Activated CD4-positive, CD25-positive, alpha-beta regulatory T cell treated with anti-CD3 and anti-CD28 coated beads, Interleukin-2, amount 50 U/mL, for 24 hours (primary cell): ENCODE results near the gene ITGA5.
A peak's percentile ranks its signal among the peaks of the same experiment; 100 is the strongest.

Source experiments
- ATAC-seq, 2 donors: fragments of 150-1000 bp; cut with Tn5 transposase; one replicate each; pipeline ENCODE4 v1.10.0; 2021; ENCODE audit warnings: mild to moderate bottlenecking in 1 of 2, moderate library complexity in 1 of 2

The ITGA5 gene

DNA sequence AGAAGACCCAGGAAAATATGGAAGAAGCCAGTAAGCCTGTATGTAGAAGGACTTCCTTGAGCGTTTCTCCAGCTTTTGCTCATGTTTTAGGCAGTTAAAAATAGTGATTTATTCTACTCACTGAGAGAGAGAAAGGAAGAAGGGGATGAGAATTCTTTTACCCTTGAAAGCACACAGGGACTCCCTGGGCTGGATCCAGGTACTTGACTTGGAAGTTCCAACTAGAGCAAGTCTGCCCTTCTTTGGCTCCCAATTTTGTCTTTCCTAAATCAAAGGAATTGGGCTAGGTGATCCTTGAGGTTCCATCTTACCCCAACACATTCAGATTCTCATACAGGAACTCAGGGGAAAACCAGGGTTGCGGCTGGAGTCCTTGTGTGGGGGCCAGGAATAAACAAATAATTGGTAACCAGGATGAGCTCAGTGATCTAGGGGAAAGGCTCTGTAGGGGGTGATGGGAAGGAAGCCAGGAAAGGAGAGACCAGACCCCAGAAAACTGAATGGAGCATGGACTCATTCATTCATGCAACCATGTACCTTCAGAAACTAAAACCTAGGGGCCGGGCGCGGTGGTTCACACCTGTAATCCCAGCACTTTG is 11.5 kb upstream of the ITGA5 start:
- ATAC-seq, result no peak

DNA sequence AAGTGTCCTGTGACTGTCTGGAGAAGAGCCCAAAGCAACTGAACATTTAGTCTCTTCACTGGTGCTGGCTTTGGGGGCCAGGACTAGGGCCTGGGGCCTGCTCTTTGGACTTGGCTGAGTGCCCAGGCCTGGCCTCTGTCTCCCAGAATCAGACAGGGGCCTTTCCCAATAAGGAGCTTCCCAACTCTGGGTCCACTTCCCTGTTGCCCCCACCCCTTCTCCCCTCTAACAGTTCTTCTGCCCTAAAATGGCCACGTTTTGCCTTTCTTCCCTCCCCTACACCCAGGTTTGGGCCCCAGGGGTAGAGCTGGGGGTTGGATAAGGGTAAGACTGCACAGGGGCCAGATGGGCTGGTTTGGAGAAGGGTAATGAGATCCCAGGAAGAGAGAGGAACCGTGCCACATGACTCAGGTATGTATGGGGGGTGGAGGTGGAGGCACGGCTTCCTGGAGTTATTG is 10.0 kb upstream of the ITGA5 start:
- no peak for ATAC-seq

DNA sequence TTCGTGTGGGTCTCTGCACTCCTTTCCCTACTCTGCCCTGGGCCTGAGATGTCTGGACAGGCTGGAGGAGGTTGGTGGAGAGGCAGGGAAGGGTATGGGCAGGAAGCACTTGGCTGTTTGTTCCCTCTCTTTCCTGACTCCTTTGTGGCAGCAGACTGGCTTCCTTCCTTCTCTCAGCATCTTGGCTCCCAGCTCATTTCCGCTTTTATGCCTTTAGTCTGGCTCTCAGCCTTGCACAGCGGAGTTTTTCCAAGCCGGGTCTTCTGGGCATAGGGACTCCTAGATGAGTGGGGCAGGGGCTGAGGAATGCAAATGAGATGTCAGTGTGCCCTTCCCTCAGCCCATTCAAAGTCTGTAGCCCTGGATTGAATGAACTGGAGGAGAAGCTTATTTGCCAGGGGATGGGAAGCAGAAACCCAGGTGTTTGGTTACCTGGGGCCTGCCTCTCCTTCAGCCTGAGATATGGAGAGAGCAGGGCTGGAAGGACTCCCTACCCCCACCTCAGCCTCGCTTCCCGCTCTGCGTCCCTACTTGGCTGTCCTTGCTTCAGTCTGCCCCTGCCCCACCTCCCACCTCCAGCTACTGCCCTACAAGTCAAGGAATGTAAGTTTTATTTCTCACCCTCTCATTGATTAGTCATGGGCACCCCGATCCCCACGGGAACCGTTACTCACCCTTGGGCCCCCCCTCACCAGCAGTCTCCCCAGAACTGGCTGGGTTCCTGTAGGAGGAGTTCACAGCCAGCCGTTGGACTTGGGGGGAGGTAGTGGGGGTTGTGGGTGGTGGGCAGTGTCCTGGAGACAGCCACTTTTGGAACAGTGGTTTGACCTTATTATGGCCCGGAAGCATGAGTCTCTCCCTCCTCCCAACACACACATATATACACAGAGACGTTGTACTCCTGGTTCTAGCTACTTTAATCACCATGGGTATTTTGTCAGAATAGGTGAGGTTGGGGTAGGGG is 9.3 kb upstream of the ITGA5 start:
- no peak for ATAC-seq

DNA sequence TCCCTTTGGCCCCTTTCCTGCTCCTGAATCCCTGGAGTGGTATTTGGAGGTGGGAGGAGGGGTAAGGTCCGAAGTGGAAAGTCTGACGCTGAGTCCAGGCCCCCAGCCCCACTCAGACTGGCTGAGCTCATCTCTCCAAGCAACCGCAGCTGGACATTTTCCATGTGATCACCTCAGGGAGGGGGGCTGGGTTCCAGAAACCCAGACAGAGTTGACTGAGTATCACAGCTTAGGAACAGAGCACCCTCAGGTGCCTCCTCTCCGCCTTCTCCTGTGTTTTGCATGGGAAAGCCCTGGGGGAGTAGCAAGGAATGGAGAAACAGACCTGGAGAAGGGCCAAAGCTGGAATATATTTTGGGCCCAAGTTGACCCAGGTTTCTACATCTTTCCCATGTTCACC is 8.0 kb upstream of the ITGA5 start:
- no peak for ATAC-seq

DNA sequence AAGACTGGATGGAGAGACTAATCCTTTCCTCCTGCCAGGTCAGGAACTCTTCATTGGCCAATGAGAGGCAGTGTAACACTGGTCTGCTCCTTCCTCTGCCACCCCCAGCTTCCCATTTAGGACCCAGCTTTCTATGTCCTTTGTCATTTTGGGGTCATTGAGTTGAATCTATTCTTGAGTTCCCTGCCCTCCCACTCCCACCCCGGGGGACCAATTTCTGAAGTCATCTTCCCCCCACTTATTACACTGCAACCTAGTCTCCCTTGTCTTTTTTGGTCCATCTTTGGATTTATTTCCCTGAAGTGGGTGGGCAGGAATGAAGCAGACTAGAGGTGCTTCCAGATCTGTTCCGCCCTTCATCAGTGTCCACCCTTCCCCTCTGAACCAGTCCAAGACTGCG is 7.6 kb upstream of the ITGA5 start:
- ATAC-seq, result no peak

DNA sequence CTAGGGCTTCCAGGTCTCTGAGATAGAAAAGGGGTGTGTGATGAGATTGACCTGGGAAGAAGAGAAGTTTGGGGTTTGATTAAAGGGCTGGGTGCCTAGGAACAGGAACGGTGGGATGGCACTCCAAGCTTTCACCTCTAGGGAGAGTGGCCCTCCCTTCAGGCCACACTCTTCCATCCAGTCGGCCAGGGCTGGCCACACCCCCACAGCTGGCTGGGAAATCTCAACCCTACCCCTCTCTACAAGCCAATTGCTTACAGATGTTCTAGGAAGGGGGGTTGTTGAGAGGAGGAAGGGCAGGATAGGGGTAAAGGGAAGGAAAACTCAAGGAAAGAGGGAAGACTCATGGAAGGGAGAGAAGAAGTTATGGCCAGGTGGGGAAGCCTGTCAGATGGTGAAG is 6.6 kb upstream of the ITGA5 start:
- ATAC-seq, result no peak

DNA sequence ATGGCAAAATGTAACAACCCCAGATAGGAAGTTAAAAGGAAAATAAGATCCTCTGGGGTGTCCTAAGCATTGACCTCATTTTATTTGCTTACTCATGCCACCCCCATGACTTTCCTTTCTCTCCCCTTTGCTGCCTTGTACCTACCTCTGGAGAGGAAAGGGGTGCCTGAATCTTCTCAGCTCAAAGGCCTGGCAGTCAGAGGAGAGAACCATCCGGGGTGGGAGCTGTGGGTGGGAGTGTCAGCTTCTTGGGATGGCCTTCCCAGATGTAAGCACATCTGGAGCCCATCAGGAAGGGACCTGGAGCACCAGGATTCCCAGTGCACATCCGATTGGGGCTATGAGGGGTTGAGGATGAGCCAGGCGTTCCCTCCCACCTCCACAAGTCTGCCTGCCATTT is 5.2 kb upstream of the ITGA5 start:
- ATAC-seq, result no peak

DNA sequence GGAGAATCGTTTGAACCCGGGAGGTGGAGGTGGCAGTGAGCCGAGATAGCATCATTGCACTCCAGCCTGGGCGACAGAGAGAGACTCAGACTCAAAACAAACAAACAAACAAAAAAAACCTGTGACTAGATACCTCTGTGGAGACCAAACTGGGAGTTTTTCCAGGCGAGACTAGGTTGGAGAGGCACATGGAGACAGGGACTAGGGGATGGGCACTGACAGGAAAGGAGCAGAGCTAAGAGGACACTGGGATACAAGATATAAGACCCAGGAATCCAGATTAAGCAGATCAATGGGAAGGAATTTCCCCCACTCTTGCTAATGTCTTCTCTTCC is 4.7 kb upstream of the ITGA5 start:
- no peak for ATAC-seq

DNA sequence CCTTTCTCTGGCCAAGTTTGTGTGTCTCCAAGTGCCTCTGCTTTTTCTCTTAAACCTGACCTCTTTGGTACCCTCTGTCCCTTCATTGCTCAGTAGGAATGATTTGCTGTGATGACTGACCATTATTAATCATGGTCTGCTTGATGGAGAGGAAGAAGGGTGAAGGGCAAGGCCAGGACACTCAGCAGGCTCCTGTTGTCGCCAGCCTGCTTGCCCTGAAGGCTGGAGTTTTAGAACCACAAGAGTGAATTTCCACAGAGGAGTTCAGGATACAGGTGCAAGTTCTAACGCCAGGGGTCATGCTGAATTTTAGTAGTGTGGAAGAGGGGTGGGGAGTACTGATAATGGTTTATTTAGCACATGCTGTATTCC is 2.8 kb upstream of the ITGA5 start:
- no peak for ATAC-seq

DNA sequence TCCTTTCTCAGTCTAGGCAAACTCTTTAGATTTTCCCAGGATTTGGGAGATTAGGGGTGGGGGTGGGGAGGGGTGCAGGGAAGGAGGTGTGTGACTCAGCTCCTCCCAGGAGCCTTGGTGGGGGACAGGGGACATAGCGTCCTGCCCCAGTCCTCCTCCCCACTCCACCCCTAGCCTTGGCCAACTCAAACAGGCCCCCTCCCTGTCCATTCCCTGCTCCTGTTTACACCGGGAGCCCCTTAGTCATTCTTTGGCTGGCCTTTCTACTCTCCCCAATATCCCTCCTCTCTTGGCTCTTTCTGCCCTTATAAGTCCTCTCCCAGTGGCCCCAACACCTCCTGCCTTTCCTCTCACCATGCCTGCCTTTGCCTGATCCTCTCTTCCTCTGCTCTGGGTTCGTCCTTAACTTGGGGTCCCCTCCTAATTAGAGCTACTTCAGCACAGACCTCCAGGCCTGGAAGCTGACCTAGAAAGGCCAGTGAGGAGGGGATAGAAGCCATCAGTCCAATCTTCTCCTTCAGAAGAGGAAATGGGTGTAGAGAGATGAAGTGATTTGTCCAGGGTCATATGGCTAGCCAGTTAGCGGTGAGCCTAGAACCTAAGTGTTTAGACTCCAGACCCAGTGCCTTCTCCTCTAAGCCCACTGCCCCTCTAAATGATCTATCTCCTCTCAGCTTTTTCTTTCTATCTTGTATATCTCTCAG is 2.3 kb upstream of the ITGA5 start:
- ATAC-seq, result no peak

DNA sequence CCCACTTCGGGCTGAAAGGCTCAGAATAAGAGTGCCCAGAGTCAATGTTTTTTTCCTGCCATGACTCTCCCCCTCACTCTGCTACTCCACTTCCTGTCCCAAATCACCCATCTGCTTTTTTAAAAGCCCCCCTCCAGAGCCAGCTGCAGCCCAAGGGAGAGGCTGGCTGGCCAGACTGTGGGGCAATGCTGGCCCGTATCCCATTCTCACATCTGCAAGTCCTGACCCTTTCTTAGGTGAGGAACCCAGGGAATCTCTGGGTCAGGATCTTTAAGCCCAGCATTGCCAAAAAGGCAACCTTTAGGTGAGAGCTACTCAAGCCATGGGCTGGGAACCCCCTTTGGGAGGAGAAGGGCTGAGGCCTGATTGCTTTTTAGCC is 1.7 kb upstream of the ITGA5 start:
- ATAC-seq, result no peak

DNA sequence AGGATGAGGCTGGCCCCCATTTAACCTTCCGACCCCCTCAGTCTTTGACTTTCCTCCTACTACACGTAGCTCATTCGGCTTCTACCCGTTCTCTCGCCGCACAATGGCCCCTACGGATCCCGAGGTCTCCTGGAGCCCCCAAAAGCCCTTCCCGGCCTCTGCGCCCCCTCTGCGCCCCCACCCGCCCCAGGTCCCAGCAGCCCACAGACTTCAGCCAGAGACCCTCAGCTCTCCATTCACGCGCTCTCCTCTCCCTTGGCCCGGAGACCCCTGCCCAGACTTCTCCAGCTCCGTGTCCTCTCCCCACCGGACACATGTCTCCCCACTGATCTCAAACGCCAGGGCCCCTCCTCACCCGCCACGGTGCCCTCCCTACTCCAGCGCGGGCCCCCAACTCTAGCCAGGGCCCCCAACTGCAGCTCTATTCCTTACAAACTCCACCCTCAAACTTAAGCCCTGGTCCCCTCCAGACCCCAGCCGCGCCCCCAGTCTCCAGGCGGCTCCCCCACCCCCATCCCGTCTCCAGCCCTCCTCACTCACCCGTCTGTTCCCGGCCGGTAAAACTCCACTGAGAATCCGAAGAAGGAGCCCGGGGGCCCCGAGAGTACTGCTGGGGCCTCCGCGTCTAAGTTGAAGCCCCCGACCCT is 502 bp downstream of the ITGA5 start:
- ATAC-seq, result peak; percentile 5

DNA sequence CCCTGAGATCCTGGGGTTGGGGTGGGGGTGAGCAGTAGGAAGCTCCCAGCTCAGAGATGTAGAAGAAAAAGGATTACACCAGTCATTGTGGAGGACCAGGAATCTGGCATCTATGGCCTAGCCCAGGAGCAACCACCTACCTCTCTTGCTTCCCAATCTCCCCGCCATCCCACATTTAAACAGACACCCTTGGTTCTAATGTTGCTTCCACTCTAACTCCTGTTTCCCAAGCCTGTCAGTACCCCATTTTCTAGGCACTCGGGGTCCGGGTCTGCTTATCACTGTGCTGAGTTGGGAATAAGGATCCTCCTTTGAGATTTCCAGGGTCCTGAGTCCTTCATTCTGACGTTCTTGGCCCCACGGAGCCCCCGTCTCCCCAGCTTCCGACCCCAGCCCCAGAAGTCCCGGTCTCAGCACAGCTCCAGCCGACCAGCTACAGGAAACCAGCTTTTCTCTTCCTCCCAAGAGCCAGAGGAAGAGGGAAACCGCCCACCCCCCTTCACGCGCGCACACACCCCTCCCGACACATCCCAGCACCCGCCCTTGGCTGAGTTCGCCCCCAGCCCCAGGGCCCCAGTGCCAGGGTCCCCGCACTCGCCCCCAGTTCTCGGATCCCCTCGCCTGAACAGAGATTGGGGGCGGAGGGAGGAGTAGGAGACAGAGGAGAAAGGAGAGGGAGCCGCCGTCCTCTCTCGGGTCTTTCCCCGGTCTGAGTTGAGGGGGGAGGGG is 1.2 kb downstream of the ITGA5 start:
- ATAC-seq, result peak in 1 of 2 donors; percentile 4

DNA sequence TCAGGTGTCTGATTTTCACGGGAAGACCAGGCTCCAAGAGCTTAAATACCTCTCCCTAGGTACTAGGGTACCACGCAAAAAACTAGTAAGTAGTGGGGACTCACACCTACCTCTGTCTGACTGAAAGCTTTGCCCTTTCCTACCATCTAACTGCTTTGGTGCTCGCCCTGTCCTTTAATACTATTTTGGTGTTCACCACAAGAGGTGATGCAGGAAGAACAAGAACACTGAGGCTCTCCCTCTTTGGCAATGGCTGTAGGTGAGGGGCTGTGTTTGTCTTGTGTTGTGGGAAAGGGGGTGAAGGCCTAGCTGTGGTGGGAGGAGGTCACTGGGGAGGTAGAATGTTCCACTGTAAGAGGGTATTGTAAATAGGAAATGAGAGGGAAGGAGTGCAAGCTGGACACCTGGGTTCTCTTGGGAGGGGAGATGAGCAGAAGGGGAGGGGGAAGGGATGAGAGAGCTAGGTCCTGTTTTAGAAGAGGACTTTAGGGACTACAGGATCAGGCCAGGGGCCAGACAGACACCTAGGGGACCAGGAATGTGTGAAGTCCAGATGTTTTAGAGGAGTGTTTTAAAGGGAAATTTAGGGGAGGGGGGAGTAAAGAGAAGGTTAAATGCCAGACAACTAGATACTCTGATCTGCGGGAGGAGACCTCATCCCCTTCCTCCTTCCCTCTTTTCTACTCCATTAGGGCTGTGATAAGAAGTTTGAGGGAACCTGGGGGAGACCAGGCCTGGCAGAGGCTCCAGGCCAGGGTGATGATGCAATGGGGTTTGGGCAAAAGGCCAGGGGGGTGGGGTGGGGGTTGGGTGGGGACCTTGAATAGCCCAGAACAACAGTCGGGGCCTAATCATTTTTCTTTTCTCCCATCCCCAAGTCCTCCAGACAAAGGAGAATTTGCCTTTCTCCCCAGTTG is 2.1 kb downstream of the ITGA5 start:
- no peak for ATAC-seq

DNA sequence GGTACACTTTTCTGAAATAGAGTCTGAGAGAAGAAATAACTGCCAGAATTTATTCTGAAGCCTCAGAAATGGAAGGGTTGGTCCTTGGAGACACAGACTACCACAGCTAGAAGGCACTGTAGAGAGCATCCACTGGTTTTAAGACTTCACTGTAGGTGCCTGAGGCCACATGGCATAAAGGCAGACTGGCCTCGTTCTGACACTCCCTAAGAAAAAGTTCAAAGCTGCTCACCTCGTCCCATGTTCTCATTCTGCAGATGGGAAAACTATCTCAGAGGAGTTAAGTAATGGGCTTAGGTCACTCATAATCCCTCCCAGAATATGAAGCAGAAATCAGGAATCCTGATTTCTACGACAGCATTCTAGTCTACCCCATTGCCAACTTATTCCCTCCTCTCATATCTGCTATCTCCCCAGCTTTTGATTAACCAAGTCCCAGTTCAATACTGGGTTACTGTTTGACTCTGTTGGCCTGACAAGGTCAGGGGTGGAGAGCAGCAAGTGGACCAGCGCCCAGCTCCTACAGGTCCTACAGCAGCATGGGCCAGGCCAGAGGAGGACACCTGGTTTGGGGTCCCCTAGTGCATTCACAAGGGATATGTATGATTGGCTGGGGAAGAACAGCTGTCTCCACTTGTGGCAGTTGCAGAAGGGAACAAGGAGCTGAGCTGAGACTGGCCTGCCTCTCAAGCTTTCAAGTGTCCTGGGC is 3.7 kb downstream of the ITGA5 start:
- ATAC-seq, result no peak

DNA sequence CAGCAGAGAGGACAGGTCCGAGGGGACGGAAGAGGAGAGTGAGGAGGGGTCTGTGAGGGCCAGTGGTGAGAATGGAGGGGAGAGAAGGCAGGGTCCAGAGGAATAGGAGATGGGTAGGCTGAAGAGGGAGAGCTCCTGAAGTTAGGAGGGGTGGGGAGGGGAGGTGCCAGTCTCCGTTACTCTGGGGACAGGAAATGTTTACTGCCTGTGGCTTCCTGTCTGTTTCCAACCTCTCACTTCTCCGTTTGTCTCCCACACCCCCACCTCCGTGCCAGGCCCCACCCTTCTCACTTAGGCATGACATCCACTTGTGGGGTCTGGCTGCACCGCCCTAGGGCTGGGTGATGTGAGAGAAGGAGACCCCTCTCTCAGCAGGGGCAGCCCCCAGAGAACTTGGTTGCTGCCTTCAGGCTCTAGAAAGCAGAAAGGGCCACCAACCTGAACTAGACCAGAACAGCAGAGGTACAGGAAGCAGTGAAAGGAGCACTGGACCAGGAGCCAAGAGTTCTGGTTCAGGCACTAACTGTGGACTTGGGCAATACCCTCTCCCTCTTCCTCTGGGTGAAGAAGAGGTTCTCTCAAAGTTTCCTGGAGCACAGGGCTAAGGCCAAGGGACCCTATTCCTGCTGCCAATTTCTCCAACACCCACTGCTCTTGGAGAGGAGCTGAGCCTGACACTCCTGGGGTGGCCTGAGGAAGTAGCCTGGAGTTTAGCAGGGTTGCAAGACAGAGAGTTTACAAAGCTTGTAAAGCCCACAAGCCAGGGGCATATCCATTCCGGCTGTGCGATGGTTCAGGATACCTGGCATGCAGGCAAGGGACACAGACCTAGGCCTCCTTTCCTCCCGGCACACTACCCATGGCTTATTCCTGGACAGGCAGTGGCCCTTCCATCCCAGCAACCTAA is 5.5 kb downstream of the ITGA5 start:
- peak; percentile 42 to 48 for ATAC-seq

DNA sequence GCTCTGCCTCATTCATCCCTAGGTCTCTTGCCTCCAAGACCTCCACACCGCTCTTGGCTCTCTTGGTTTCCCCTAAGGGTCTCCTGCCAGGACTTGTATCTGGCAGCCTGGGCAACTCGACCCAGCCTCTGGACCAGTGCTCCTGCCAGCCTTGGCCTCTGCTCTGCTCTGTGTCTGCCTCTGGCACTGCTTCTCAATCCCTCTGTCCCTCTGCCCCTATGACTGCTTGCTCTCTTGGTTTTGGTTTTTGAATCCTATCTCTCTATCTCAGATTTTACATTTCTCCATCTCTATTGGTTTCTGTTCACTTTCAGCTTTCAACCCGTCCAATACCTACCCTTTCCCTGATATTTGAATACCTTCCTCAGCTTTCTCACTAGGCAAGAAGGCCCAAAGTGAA is 6.3 kb downstream of the ITGA5 start:
- peak; percentile 37 to 52 for ATAC-seq

DNA sequence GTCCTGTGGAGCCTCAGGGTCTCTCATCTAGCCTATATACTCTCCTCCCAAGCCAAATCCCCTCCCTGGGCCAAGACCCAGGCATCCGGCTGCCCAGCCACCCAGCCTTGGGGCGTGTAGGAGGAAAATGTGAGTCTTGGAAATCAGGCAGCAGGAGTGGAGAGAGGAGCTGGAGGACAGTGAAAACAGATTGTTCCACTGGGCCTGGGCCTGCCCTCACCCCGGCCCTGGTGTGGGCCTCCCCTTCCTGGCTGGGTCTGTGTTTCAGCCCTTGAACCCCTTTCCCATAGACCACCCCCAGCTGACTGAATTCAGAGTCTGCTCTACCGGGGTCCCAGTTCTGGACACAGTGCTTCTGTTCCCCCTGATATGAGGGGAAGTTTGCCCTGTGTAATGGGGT is 6.7 kb downstream of the ITGA5 start:
- ATAC-seq, result no peak

DNA sequence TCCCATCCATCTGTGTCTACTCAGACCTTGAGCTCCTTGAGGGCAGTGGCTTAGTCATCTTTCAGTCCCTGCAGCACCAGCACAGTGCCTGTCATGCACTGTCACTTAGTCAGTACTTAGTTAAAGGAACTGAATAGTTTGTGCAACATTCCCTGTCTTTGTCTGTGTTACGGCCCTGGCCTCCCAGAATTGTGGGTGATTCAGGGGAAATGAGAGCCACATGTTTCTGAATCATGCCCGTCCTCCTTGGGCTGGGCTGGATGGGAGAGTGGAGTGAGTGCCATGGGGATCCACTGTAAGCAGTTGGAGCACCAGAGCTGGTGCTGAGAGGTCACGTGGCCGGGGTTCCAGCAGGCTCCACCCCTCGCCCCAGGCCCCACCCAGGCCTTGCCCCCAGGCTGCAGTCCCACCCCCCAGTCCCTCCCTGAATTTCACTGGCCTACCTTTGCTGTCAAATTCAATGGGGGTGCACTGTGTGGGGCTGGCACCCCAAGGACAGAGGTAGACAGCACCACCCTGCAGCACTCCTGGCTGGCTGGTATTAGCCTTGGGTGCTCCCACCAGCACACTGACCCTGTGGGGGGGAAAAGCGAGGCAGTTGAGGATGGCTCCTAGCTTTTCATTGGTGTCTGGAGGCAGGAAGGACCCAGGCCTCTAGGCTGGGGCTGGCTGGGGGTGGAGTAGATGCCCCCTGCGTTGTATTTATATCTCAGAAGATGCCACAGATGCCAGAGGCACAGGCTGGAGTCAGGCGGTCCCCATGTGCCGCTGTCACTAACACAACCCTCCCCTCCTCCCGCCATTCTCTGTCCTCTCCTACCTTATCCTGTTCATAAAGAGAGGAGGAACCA is 7.5 kb downstream of the ITGA5 start:
- peak; percentile 87 to 89 for ATAC-seq
